HFF-Myc (cell line): ENCODE measurements around the gene NEK1.

Experiments
- DNase-seq: peaks from one replicate; pipeline ENCODE4 v3.0.0-alpha.2; 2011; ENCODE audit warnings: low read depth; ENCODE audit errors: extremely low read depth
- H3K4me3 ChIP-seq: replicated peaks from 2 replicates; pipeline ENCODE4 v1.5.1; 2011; ENCODE audit warnings: low read depth, mild to moderate bottlenecking, control low read depth, low read length
- CTCF ChIP-seq: IDR thresholded peaks from 2 replicates; pipeline ENCODE4 v1.5.1; 2012; ENCODE audit warnings: mild to moderate bottlenecking, low read depth, low read length, control low read depth; ENCODE audit errors: missing control alignments

The NEK1 gene

GRCh38 chr4:169404960-169405359, 207.4 kb downstream of the NEK1 start:
- no peak for TF ChIP-seq CTCF
- H3K4me3 ChIP-seq = no peak overlapping the region
- no peak for DNase-seq

GRCh38 chr4:169400832-169401231, 211.6 kb downstream of the NEK1 start:
- no peak for TF ChIP-seq CTCF
- H3K4me3 ChIP-seq = no peak overlapping the region
- no peak for DNase-seq

- no peak for TF ChIP-seq CTCF
- DNase-seq = no peak
- H3K4me3 ChIP-seq = no peak overlapping the region
These were observed 212.2 kb downstream of the NEK1 start for GRCh38 chr4:169399976-169400767.

- DNase-seq = no peak
- no peak for TF ChIP-seq CTCF
- no peak overlapping the region for H3K4me3 ChIP-seq
These were observed 214.1 kb downstream of the NEK1 start for GRCh38 chr4:169398316-169398715.

GRCh38 chr4:169397762-169398161, 214.6 kb downstream of the NEK1 start:
- no peak for DNase-seq
- no peak for TF ChIP-seq CTCF
- no peak overlapping the region for H3K4me3 ChIP-seq

- no peak for TF ChIP-seq CTCF
- no peak for DNase-seq
- H3K4me3 ChIP-seq = no peak overlapping the region
These were observed 227.0 kb downstream of the NEK1 start for GRCh38 chr4:169385376-169385775.

GRCh38 chr4:169384779-169385178, 227.6 kb downstream of the NEK1 start:
- TF ChIP-seq CTCF = no peak
- no peak for DNase-seq
- no peak overlapping the region for H3K4me3 ChIP-seq
